GM18508 (cell line): ENCODE results near the gene DYNC1I1.

Source experiments
- ATAC-seq: cut with Tn5 transposase; IDR thresholded peaks from one replicate; pipeline ENCODE4 v1.9.1; 2021; ENCODE audit warnings: moderate number of reproducible peaks; ENCODE audit not compliant: insufficient read depth, unreplicated experiment

DYNC1I1 gene

GRCh38 chr7:95951997-95952795 lies 179.8 kb downstream of the DYNC1I1 start:
- no peak for ATAC-seq

- ATAC-seq = no peak
These were observed 180.5 kb downstream of the DYNC1I1 start for GRCh38 chr7:95952851-95953250.

- no peak for ATAC-seq
These were observed 183.4 kb downstream of the DYNC1I1 start for GRCh38 chr7:95955748-95956147.

GRCh38 chr7:95957510-95957909 lies 185.2 kb downstream of the DYNC1I1 start:
- no peak for ATAC-seq

GRCh38 chr7:95960706-95961244 lies 188.4 kb downstream of the DYNC1I1 start:
- no peak for ATAC-seq

- ATAC-seq = no peak
These were observed 191.2 kb downstream of the DYNC1I1 start for GRCh38 chr7:95963446-95963990.

GRCh38 chr7:95971716-95972115 lies 199.4 kb downstream of the DYNC1I1 start:
- ATAC-seq = no peak

- ATAC-seq = no peak
These were observed 200.2 kb downstream of the DYNC1I1 start for GRCh38 chr7:95972523-95972922.

- no peak for ATAC-seq
These were observed 201.8 kb downstream of the DYNC1I1 start for GRCh38 chr7:95974108-95974507.

GRCh38 chr7:95976369-95977060 lies 204.2 kb downstream of the DYNC1I1 start:
- no peak for ATAC-seq

GRCh38 chr7:95977994-95978393 lies 205.6 kb downstream of the DYNC1I1 start:
- ATAC-seq = no peak

GRCh38 chr7:95980167-95980566 lies 207.8 kb downstream of the DYNC1I1 start:
- ATAC-seq = no peak

- no peak for ATAC-seq
These were observed 208.4 kb downstream of the DYNC1I1 start for GRCh38 chr7:95980706-95981105.

GRCh38 chr7:95986178-95986764 lies 213.9 kb downstream of the DYNC1I1 start:
- ATAC-seq = no peak

GRCh38 chr7:95989301-95989700 lies 216.9 kb downstream of the DYNC1I1 start:
- no peak for ATAC-seq

GRCh38 chr7:95993380-95993779 lies 221.0 kb downstream of the DYNC1I1 start:
- no peak for ATAC-seq

GRCh38 chr7:95996174-95996573 lies 223.8 kb downstream of the DYNC1I1 start:
- ATAC-seq = no peak

GRCh38 chr7:95996886-95997285 lies 224.5 kb downstream of the DYNC1I1 start:
- no peak for ATAC-seq

GRCh38 chr7:95997632-95998031 lies 225.3 kb downstream of the DYNC1I1 start:
- ATAC-seq = no peak

- ATAC-seq = no peak
These were observed 227.1 kb downstream of the DYNC1I1 start for GRCh38 chr7:95999481-95999880.

GRCh38 chr7:96004578-96004977 lies 232.2 kb downstream of the DYNC1I1 start:
- no peak for ATAC-seq
